Testis (tissue), 2 donors: Measurements from ENCODE around the gene MACROD2.

Experiments used
- POLR2A ChIP-seq: fragments of 450-650 bp; IDR thresholded peaks from one replicate; pipeline ENCODE4 v1.6.1; 2017; ENCODE audit warnings: antibody characterized with exemption, mild to moderate bottlenecking, moderate library complexity
- TF ChIP-seq, protein P1 (sequence below), 3 experiments: fragments of 450-650 bp in 2 of 3; fragments of 200-600 bp in 1 of 3; sonication (generic) in 1 of 3; IDR thresholded peaks; one replicate each; pipeline ENCODE4 v1.5.1; 2016 to 2019; ENCODE audit warnings: antibody characterized with exemption in 3 of 3, mild to moderate bottlenecking in 2 of 3, moderate library complexity in 1 of 3

DNA sequence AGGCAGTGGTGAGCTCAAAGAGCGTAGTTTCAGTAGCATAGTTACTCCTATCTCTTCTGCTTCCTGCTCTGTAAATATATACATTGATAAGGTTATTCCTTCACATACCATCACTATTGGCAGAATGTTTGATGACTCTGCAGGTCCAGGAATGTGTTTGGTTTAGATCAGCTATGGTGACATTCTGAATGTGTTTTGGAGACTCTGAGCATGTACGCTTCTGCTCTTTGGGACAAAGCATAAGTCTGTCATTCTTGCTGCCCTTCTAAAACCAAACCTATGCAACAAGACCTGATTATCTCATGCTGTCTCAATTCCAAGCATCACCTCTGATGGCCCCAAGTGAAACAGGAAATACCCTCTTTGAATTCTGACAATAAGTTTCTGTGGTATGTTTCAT, 1503.6 kb downstream of the MACROD2 start:
- TF ChIP-seq, protein P1, sequence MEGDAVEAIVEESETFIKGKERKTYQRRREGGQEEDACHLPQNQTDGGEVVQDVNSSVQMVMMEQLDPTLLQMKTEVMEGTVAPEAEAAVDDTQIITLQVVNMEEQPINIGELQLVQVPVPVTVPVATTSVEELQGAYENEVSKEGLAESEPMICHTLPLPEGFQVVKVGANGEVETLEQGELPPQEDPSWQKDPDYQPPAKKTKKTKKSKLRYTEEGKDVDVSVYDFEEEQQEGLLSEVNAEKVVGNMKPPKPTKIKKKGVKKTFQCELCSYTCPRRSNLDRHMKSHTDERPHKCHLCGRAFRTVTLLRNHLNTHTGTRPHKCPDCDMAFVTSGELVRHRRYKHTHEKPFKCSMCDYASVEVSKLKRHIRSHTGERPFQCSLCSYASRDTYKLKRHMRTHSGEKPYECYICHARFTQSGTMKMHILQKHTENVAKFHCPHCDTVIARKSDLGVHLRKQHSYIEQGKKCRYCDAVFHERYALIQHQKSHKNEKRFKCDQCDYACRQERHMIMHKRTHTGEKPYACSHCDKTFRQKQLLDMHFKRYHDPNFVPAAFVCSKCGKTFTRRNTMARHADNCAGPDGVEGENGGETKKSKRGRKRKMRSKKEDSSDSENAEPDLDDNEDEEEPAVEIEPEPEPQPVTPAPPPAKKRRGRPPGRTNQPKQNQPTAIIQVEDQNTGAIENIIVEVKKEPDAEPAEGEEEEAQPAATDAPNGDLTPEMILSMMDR (IDR thresholded peaks at IDR 0.05): no peak
- no peak for TF ChIP-seq POLR2A
